HG02623 (cell line): ENCODE data around the gene NECTIN1.

Experiments
- ATAC-seq: cut with Tn5 transposase; IDR thresholded peaks from one replicate; pipeline ENCODE4 v1.9.1; 2021; ENCODE audit warnings: moderate library complexity; ENCODE audit not compliant: unreplicated experiment

The NECTIN1 gene

GRCh38 chr11:119734788-119735187 lies 5.8 kb upstream of the NECTIN1 start:
- no peak for ATAC-seq

GRCh38 chr11:119730789-119731386 lies 1.9 kb upstream of the NECTIN1 start:
- ATAC-seq, result no peak

GRCh38 chr11:119729951-119730613 lies 1.1 kb upstream of the NECTIN1 start:
- ATAC-seq, result no peak

DNA sequence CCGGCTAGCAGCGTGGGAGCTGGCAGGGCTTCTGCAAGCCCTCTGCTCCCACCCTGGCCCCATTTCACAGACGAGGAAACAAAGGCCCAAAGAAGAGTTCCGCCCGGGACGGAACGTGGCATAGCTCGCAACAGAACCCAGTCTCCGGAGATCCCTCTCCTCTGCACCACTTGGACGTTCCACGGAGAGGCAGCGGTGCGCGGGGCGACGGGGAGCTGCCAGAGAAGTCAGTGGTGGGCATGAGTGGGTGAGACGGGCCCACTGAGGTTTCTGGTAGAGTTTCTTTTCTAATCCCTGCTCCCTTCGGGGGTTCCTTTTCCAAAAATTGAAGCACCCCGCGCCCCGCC lies 554 bp upstream of the NECTIN1 start:
- ATAC-seq, result no peak

GRCh38 chr11:119728211-119728626 lies 781 bp downstream of the NECTIN1 start:
- no peak for ATAC-seq

GRCh38 chr11:119727523-119728151 lies 1.4 kb downstream of the NECTIN1 start:
- no peak for ATAC-seq

GRCh38 chr11:119726585-119727522 lies 2.1 kb downstream of the NECTIN1 start:
- ATAC-seq, result no peak

DNA sequence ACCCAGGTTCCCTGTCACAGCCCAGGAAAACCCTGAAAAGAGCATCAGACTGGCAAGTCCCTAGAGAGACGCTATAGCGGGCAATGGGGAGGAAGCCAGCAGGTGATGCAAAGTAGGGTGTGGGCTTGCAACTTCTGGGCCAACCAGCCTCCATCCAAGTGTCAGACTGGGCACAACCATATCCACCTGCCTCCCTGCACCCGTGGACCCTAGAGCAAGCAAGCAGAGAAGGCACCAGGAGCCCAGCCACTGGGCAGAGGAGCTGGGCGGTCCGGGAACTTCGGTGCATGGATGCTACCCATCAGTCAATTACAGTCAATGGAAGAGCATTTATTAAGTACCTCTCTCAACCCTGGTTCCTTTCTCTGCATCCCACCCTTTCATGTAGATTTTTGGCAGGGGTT lies 2.8 kb downstream of the NECTIN1 start:
- ATAC-seq, result no peak

DNA sequence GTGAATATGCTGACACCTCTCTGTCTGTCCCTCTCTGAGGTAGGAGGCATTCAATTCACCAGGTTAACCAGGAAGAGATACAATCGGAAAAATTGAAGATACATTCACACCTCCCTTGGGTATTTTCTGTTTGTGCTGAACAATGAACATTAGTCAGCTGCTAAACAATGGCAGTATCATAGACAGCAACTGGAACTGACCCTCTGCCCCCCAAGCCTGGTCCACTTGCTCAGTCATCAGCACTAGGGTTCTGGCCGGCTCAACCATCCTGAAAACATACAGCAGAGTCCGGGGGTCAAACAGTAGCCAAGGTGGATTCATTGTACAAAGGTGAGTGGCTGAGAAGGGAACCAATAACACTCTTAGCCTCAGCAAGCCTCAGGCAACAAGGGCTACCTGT lies 4.0 kb downstream of the NECTIN1 start:
- no peak for ATAC-seq

DNA sequence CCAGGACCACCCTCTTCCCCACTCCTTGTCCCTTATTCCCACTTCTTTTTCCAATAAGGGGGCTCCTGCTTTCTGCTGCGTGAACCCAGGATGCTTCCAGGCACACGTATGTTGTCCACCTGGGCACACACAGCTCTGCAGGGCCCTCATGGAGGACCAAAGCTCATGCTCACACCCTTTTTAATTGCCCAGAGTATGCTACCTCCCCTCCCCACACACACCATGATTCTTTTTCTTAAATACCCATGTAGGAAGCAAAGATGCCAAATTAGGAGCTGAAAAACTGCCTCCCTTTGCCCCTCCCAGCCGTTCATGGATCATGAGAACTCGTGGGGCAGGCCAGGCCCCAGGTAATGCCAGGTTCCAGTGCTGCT lies 5.1 kb downstream of the NECTIN1 start:
- no peak for ATAC-seq

DNA sequence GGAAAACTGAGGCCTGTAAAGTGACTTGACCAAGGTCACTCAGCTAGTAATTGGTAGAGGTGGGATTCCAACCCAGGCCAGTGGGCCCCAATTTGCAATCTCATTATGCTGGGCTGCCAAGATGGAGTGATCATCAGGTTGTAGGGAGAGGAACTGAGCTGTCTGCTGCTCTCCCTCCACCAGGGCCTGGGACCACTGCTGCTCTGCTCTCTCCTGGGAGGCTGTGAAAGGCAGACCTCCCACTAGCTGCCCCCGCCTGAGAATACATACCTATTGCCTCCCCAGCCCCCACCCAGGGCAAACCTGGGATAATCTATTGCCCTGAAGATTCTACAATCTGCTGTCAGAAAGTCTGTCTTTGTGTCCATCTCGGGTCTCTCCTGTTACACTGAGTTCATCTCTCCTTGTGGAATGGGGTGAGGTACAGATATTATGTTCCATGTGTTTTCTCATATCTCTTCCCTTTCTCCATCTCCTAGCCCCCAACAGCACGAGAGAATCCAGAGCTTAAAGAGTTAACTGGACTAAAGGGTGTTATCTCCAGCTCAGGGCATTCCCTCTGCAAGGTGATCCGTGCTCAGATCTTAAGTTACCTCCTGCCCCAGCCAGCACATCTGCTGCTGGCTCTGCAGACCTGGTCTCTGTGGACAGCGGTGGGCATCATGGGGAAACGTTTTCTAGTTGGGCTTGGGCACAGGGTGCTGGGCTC lies 5.6 kb downstream of the NECTIN1 start:
- no peak for ATAC-seq

GRCh38 chr11:119722281-119722794 lies 6.7 kb downstream of the NECTIN1 start:
- ATAC-seq, result no peak

DNA sequence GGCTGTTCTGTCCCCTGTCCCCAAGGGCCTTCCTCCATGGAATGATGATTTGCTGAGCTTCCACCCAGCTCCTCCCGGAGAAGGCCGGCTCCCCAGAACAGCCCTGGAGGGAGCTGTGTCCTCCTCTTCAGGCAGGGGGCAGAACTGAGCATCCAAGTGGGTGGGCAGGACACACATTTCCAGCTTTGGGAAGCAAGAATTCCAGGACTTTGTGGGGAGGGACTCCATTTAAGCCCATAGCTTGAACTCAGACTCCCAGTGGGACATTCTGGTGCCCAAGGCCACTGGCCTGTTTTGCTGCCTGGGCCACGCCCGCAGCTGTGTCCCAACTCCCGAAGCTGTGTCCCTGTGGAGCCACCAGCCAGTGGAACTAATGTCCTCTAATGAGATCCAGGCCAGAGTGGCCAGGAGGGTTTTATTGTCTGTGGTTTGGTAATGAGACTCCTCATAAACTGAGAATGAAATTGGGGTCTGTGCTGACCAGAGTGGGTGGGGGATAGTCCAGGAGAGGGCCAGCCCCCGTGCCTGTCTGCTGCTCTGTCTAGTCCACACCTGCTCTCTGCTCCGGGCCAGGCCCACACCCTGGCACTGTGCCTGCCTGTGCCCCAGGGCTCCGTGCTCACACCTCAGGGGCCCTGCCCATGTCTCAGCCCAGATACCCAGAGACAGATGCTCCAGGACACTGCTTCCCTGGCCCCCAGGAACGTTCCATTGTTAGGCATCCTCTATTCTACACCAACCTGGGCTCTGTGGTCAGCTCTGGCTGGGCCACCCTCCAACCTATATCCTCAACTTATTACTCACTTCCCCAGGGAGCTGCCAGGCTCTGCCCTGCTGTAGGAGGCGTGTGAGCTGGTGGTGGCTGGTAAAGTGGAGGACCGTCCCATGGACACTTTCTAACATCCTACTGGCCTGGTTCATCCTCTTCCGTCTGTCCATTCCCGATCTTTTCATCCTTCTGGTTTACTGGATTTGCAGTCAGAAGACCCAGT lies 7.6 kb downstream of the NECTIN1 start:
- no peak for ATAC-seq

GRCh38 chr11:119720311-119720913 lies 8.6 kb downstream of the NECTIN1 start:
- no peak for ATAC-seq

GRCh38 chr11:119717839-119718534 lies 11.0 kb downstream of the NECTIN1 start:
- ATAC-seq, result no peak

DNA sequence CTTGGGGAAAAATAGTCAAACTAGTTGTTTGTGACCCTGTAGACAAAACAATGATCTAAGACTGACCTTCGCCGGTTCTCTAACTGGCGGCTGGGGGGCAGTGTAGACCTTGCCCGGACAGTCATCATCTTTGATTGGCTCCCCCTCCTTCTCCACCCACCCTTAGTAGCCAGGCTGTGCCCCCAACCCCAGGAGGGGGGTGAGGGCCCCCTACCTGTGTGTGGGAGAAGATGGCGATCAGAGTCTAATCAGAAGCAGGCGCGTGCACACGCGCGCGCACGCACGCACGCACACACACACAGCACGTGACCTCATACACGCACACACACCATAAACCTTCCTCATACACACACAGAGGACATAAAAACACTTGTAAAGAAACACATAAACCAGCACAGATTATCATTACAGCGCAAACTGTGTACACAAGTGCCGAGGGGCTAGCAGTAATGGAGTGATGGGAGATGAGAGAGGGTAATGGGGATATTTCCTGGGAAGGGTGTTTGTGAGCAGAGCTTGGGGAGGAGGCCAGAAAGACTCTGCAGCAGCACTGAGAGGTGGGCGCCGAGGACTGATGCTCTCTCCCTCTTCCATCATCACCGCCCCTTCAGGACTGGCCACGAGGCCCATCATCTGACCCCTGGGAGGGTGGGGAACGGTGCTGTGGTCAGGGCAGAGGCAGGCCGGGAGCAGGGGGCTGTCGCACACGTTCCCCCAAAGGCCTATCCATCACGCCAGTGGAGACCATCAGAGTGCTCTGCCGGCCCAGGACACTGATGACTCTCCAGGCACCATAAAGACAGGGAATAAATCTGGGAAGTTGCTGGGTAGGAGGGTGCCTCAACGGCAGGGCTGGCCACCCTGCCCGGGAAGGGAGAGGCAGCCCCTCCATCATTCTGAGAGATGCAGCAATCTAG lies 12.2 kb downstream of the NECTIN1 start:
- ATAC-seq, result no peak

GRCh38 chr11:119714590-119714989 lies 14.4 kb downstream of the NECTIN1 start:
- ATAC-seq, result no peak
